Mucosa of rectum (tissue), 2 donors: ENCODE data around the gene ADIRF.
"Not testable (repeated sequence)": the region's sequence is repeated elsewhere in the genome, so short reads cannot be mapped to it uniquely, and the experiment has no call there.

Source experiments
- H3K27ac ChIP-seq, 2 donors: one replicate each; pipeline ENCODE4 v1.7.0; 2013; ENCODE audit warnings: inconsistent platforms in 2 of 2, low read depth in 2 of 2, low read length in 2 of 2
- H3K27me3 ChIP-seq, 2 donors: one replicate each; pipeline ENCODE4 v1.7.0; 2013; ENCODE audit warnings: low read length in 2 of 2; ENCODE audit not compliant: control insufficient read depth in 2 of 2, insufficient read depth in 2 of 2
- H3K36me3 ChIP-seq, 2 donors: one replicate each; pipeline ENCODE4 v1.7.0; 2013; ENCODE audit warnings: low read length in 2 of 2; ENCODE audit not compliant: control insufficient read depth in 2 of 2, insufficient read depth in 2 of 2
- H3K4me1 ChIP-seq, 2 donors: one replicate each; pipeline ENCODE4 v1.7.0; 2013; ENCODE audit warnings: low read length in 2 of 2, mild to moderate bottlenecking in 1 of 2; ENCODE audit not compliant: control insufficient read depth in 2 of 2, insufficient read depth in 2 of 2
- H3K4me3 ChIP-seq, 2 donors: one replicate each; pipeline ENCODE4 v1.7.0; 2013; ENCODE audit warnings: low read length in 2 of 2
- H3K9ac ChIP-seq, 2 donors: one replicate each; pipeline ENCODE4 v1.7.0; 2013; ENCODE audit warnings: low read length in 2 of 2, low read depth in 1 of 2, mild to moderate bottlenecking in 1 of 2
- H3K9me3 ChIP-seq, 2 donors: one replicate each; pipeline ENCODE4 v1.7.0; 2013; ENCODE audit warnings: low read length in 2 of 2; ENCODE audit not compliant: control insufficient read depth in 2 of 2
- donor health status: healthy.
- donor health status: Normal muscosa, but diverticular disease.

The ADIRF gene

GRCh38 chr10:86979977-86980448 lies 11.7 kb downstream of the ADIRF start:
- H3K27ac ChIP-seq = peak overlapping the region; percentile 3 to 72
- peaks cover 8 to 13% of the 10 kb centered on the region in 2 donors for H3K4me1 ChIP-seq
- H3K4me3 ChIP-seq = no peak overlapping the region
- H3K9ac ChIP-seq = no peak overlapping the region
- H3K9me3 ChIP-seq = no peaks in the 10 kb centered on the region
- no peaks in the 10 kb centered on the region for H3K27me3 ChIP-seq
- no peaks in the 10 kb centered on the region for H3K36me3 ChIP-seq

GRCh38 chr10:86981020-86981419 lies 12.7 kb downstream of the ADIRF start:
- not testable (repeated sequence) for H3K4me3 ChIP-seq, H3K9ac ChIP-seq, H3K36me3 ChIP-seq, H3K27me3 ChIP-seq, H3K9me3 ChIP-seq, H3K27ac ChIP-seq
- H3K4me1 ChIP-seq = peaks cover 8 to 13% of the 10 kb centered on the region in 2 donors

- no peaks in the 10 kb centered on the region for H3K27me3 ChIP-seq
- no peak overlapping the region for H3K27ac ChIP-seq
- no peak overlapping the region for H3K4me3 ChIP-seq
- H3K4me1 ChIP-seq = peaks cover 8 to 13% of the 10 kb centered on the region in 2 donors
- H3K36me3 ChIP-seq = no peaks in the 10 kb centered on the region
- no peaks in the 10 kb centered on the region for H3K9me3 ChIP-seq
- no peak overlapping the region for H3K9ac ChIP-seq
Measured at GRCh38 chr10:86981716-86982115, 13.4 kb downstream of the ADIRF start.

- H3K27me3 ChIP-seq, H3K36me3 ChIP-seq, H3K9me3 ChIP-seq, H3K27ac ChIP-seq, H3K4me3 ChIP-seq, H3K9ac ChIP-seq: not testable (repeated sequence)
- H3K4me1 ChIP-seq = peaks cover 8 to 11% of the 10 kb centered on the region in 2 donors
Measured at GRCh38 chr10:86984498-86984897, 16.2 kb downstream of the ADIRF start.

GRCh38 chr10:86988520-86988919 lies 20.2 kb downstream of the ADIRF start:
- no peaks in the 10 kb centered on the region for H3K36me3 ChIP-seq
- no peaks in the 10 kb centered on the region for H3K4me1 ChIP-seq
- H3K9ac ChIP-seq = no peak overlapping the region
- no peaks in the 10 kb centered on the region for H3K9me3 ChIP-seq
- no peaks in the 10 kb centered on the region for H3K27me3 ChIP-seq
- no peak overlapping the region for H3K4me3 ChIP-seq
- no peak overlapping the region for H3K27ac ChIP-seq

- not testable (repeated sequence) for H3K27me3 ChIP-seq, H3K4me3 ChIP-seq, H3K4me1 ChIP-seq, H3K27ac ChIP-seq, H3K9me3 ChIP-seq, H3K36me3 ChIP-seq, H3K9ac ChIP-seq
Measured at GRCh38 chr10:86991362-86991761, 23.1 kb downstream of the ADIRF start.

- H3K4me3 ChIP-seq = no peak overlapping the region
- H3K9ac ChIP-seq = no peak overlapping the region
- H3K4me1 ChIP-seq = no peaks in the 10 kb centered on the region
- no peak overlapping the region for H3K27ac ChIP-seq
- no peaks in the 10 kb centered on the region for H3K9me3 ChIP-seq
- H3K27me3 ChIP-seq = no peaks in the 10 kb centered on the region
- no peaks in the 10 kb centered on the region for H3K36me3 ChIP-seq
Measured at GRCh38 chr10:86992456-86992855, 24.2 kb downstream of the ADIRF start.

- no peaks in the 10 kb centered on the region for H3K4me1 ChIP-seq
- no peaks in the 10 kb centered on the region for H3K36me3 ChIP-seq
- H3K27me3 ChIP-seq = no peaks in the 10 kb centered on the region
- no peaks in the 10 kb centered on the region for H3K9me3 ChIP-seq
- H3K4me3 ChIP-seq = no peak overlapping the region
- no peak overlapping the region for H3K9ac ChIP-seq
- no peak overlapping the region for H3K27ac ChIP-seq
Measured at GRCh38 chr10:86992929-86993328, 24.6 kb downstream of the ADIRF start.

- H3K36me3 ChIP-seq, H3K4me3 ChIP-seq, H3K27ac ChIP-seq, H3K9me3 ChIP-seq, H3K4me1 ChIP-seq, H3K27me3 ChIP-seq, H3K9ac ChIP-seq: not testable (repeated sequence)
Measured at GRCh38 chr10:86999802-87000403, 31.6 kb downstream of the ADIRF start.

- no peak overlapping the region for H3K27ac ChIP-seq
Measured at GRCh38 chr10:87000491-87000890, 32.2 kb downstream of the ADIRF start.

GRCh38 chr10:87007124-87007523 lies 38.8 kb downstream of the ADIRF start:
- H3K9me3 ChIP-seq, H3K27ac ChIP-seq, H3K4me1 ChIP-seq, H3K36me3 ChIP-seq, H3K4me3 ChIP-seq, H3K27me3 ChIP-seq, H3K9ac ChIP-seq: not testable (repeated sequence)

More at GRCh38 chr10:87000491-87000890, 32.2 kb downstream of the ADIRF start:
- no peaks in the 10 kb centered on the region for H3K9me3 ChIP-seq
- H3K9ac ChIP-seq = no peak overlapping the region
- H3K36me3 ChIP-seq = no peaks in the 10 kb centered on the region
- H3K4me1 ChIP-seq = no peaks in the 10 kb centered on the region
- no peak overlapping the region for H3K4me3 ChIP-seq
- no peaks in the 10 kb centered on the region for H3K27me3 ChIP-seq
